Type B pancreatic cell (in vitro differentiated cells): ENCODE results near the gene ACSM2A. TPM values are rescaled to one million over a fixed set of nuclear protein-coding genes. Genes with fewer than 3 reads are reported as not detected.
"Not testable (repeated sequence)": the region's sequence is repeated elsewhere in the genome, so short reads cannot be mapped to it uniquely, and the experiment has no call there.

ENCODE experiments used
- DNase-seq: peaks from one replicate; pipeline ENCODE4 v3.0.0; 2021; ENCODE audit warnings: mixed read lengths; ENCODE audit not compliant: unreplicated experiment; ENCODE audit errors: extremely low spot score
- H3K27ac Mint-ChIP-seq: 2 replicates; pipeline ENCODE4 v1.8.0; 2021; ENCODE audit warnings: mild to moderate bottlenecking, mixed read lengths
- H3K27me3 Mint-ChIP-seq: 2 replicates; pipeline ENCODE4 v1.8.0; 2021; ENCODE audit warnings: mixed read lengths
- H3K36me3 Mint-ChIP-seq: 2 replicates; pipeline ENCODE4 v1.8.0; 2021; ENCODE audit warnings: mixed read lengths
- H3K4me1 Mint-ChIP-seq: one replicate; pipeline ENCODE4 v1.8.0; 2021; ENCODE audit warnings: mixed read lengths; ENCODE audit not compliant: unreplicated experiment
- H3K4me3 Mint-ChIP-seq: 2 replicates; pipeline ENCODE4 v1.8.0; 2021; ENCODE audit warnings: mild to moderate bottlenecking, mixed read lengths
- H3K9me3 Mint-ChIP-seq: 2 replicates; pipeline ENCODE4 v1.8.0; 2021; ENCODE audit warnings: mixed read lengths
- total RNA-seq: library from RNA; stranded (reverse); gene quantifications from 2 replicates; pipeline ENCODE4 v1.2.1, GENCODE V29; 2021; ENCODE audit warnings: low replicate concordance

The ACSM2A gene
- total RNA-seq, 1 donor from 2014 or later = 1.8 TPM

DNA sequence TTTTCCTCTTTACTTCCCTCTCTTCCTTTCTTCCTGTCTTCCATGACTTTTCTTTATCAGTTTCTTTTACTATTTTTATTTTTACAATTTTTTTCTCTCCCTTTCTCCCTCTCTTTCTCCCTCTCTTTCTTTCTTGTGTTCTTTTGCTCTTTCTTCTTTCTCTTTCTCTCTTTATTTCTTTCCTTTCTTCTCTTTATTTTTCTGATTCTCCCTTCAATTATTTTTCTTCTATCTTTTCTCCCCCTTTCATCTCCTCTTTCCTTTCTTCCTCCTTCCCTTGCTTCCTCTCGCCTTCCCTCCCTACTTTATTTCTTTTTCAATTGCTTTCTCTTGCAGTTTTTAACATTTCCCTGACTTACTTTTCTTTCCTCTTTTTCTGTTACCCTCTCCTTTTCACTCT lies 85.3 kb downstream of the ACSM2A start:
- DNase-seq, H3K9me3 Mint-ChIP-seq: not testable (repeated sequence)

More for the DNA sequence above, 85.3 kb downstream of the ACSM2A start:
- not testable (repeated sequence) for H3K27ac Mint-ChIP-seq, H3K27me3 Mint-ChIP-seq, H3K4me3 Mint-ChIP-seq, H3K4me1 Mint-ChIP-seq, H3K36me3 Mint-ChIP-seq

Other genes starting within 250 kb of the ACSM2A start
- 3.4 and 9.1 TPM in 2 replicates for gene GP2, start 124.0 kb upstream of the ACSM2A start, total RNA-seq
- gene UMOD, start 98.8 kb upstream of the ACSM2A start, total RNA-seq = not detected in 2 replicates
- gene PDILT, start 46.8 kb upstream of the ACSM2A start, total RNA-seq = not detected in 2 replicates
- not detected in 2 replicates for gene ACSM5, start 42.0 kb upstream of the ACSM2A start, total RNA-seq
- gene ACSM2B, start 124.8 kb downstream of the ACSM2A start, total RNA-seq = 2.4 TPM in 1 of 2 replicates, not detected in the other
- gene ACSM1, start 246.2 kb downstream of the ACSM2A start, total RNA-seq = 0.36 TPM in 1 of 2 replicates, not detected in the other